NT2/D1 (cell line): ENCODE measurements around the gene ETFB.

Source experiments
- DNase-seq: peaks from one replicate; pipeline ENCODE4 v3.0.0-alpha.2; 2011; ENCODE audit warnings: low read depth, low spot score
- H3K27me3 ChIP-seq: 2 replicates; pipeline ENCODE4 v1.6.0; 2011; ENCODE audit warnings: mild to moderate bottlenecking; ENCODE audit not compliant: insufficient read length, insufficient read depth
- H3K36me3 ChIP-seq: 2 replicates; pipeline ENCODE4 v1.6.1; 2011; ENCODE audit warnings: mild to moderate bottlenecking, low read length, mixed read lengths; ENCODE audit not compliant: insufficient read depth, insufficient read length
- H3K4me1 ChIP-seq: 2 replicates; pipeline ENCODE4 v1.5.1; 2011; ENCODE audit not compliant: insufficient read depth, insufficient read length
- H3K4me3 ChIP-seq: 2 replicates; pipeline ENCODE4 v1.5.1; 2011; ENCODE audit warnings: low read depth; ENCODE audit not compliant: insufficient read length
- H3K9ac ChIP-seq: 2 replicates; pipeline ENCODE4 v1.6.0; 2011; ENCODE audit warnings: low read depth; ENCODE audit not compliant: insufficient read length
- H3K9me3 ChIP-seq: 2 replicates; pipeline ENCODE4 v1.5.1; 2011; ENCODE audit warnings: mild to moderate bottlenecking, low read length; ENCODE audit not compliant: insufficient read depth
- SUZ12 ChIP-seq: IDR thresholded peaks from 2 replicates; pipeline ENCODE4 v1.6.1; 2011; ENCODE audit not compliant: insufficient read length, insufficient read depth; ENCODE audit errors: extremely low read depth
- YY1 ChIP-seq: IDR thresholded peaks from 2 replicates; pipeline ENCODE4 v1.6.1; 2011; ENCODE audit not compliant: insufficient read length, insufficient read depth
- ZNF274 ChIP-seq: IDR thresholded peaks from 2 replicates; pipeline ENCODE4 v1.6.1; 2011; ENCODE audit warnings: mild to moderate bottlenecking, low read depth, low read length

The ETFB gene

DNA sequence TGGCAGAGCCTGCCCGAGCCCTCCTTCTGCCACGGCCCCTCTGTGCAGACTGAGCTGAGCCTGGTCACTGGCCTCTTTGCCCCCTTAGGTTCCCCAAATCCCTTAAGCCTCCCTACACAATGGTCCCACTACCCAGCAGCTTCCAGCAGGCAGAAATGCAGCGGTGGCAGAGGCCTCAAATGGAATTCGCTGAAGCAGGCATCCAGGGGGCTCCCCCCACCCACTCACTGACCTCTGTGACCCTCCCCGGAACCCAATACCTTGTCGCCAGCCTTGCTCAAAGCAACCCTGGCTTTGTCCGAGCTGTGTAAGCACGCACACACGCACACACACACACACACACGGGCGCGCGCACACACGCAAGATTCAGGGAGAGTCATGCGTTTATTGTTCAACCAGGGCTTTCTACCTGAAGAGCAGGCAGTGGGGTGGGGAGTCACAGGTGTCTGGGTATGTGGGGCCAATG, 21.8 kb upstream of the ETFB start, which contains the start of gene LIM2:
Gene LIM2 (minus strand): TSS at position 51 of the 466 bp plus-strand sequence. CDS start 531 bp downstream, outside the sequence.
- no peaks in the 10 kb centered on the region for H3K27me3 ChIP-seq
- no peak within 1 kb of the TSS for H3K9ac ChIP-seq
- H3K4me3 ChIP-seq, result no peak within 1 kb of the TSS
- H3K4me1 ChIP-seq, result no peaks in the 10 kb centered on the region
- TF ChIP-seq ZNF274 (no peak), YY1 (no peak), SUZ12 (no peak)
- H3K9me3 ChIP-seq, result no peaks in the 10 kb centered on the region
- H3K36me3 ChIP-seq, result no peaks in the 10 kb centered on the region
- no peak for DNase-seq

DNA sequence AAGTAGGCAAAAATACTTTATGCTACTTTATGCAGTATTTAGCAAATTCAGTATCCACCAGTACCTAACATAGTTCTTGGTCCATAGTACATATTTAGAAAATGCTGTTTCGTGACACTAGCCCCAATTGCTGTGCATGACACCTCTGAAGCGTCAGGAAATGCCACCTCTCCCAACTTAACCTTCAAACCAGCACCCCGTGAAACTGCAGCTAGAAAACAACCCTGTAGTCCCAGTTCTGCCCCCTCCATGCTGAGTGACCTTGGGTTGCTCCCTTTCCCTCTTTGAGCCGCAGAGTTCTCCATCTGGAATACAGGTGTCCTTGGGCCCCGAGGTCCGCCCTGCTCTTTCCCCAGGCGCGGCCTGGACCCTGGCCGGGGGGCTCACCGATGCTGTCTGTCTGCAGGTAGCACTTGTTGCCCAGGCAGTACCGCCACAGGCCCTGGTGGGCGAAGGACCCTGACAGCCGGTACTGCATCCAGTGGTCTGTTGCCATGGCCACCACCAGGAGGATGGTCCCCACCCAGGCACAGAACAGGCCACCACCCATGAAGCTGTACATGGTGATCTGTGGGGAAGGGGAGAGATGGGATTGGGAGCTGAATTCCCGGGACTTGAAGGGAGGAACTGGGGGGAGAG, 20.8 kb upstream of the ETFB start:
- TF ChIP-seq YY1, result no peak
- TF ChIP-seq ZNF274, result no peak
- TF ChIP-seq SUZ12, result no peak
- DNase-seq, result no peak
- Histone ChIP-seq H3K9ac (no peak overlapping the region), H3K36me3 (no peaks in the 10 kb centered on the region), H3K9me3 (no peaks in the 10 kb centered on the region), H3K4me3 (no peak overlapping the region), H3K4me1 (no peaks in the 10 kb centered on the region), H3K27me3 (no peaks in the 10 kb centered on the region)

DNA sequence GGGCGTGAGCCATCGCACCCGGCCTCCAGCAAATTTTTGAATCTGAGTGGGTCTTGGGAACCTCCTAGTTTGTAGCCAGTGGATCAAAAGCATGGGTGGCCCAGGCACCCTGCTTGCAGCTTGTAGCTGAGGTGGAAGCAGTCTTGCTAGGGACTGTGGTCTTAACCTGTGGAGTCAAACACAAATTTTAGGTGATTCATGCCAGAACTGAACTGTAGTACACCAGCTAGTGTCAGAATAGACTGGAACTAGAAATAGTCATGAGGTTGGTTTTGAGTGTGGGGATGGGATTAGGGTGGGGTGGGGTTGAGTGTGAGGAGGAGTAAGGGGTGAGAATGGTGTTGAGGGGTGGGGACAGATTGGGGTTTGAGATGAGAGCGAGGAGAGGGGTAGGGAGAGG, 15.8 kb upstream of the ETFB start:
- TF ChIP-seq ZNF274, result no peak
- no peak for TF ChIP-seq SUZ12
- no peak for TF ChIP-seq YY1
- DNase-seq, result no peak
- Histone ChIP-seq H3K9me3 (peaks cover 7% of the 10 kb centered on the region; the same call in 1 of the 2 replicates), H3K36me3 (no peaks in the 10 kb centered on the region), H3K9ac (no peak overlapping the region), H3K4me1 (no peaks in the 10 kb centered on the region), H3K4me3 (no peak overlapping the region), H3K27me3 (no peaks in the 10 kb centered on the region)

DNA sequence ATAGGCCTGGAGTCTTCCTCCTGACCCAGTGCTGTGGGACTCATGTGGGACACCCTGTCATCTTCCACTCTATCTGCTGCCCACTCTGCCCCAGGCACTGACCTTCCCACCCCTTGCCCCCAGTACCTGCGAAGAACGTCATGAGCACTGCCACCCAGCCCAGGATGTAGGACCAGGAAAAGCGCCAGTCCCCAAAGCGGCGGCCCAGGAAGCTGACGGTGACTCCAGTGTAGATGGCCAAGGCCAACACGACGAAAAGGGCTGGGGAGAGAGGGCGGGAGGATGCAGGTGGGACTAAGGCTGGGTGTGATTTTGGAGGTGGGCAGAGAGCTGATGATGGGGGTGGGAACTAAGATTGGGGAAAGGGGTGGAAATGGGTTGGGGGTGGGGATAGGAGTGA, 14.2 kb upstream of the ETFB start:
- H3K9me3 ChIP-seq, result peaks cover 7% of the 10 kb centered on the region; the same call in 1 of the 2 replicates
- no peaks in the 10 kb centered on the region for H3K27me3 ChIP-seq
- no peak for TF ChIP-seq ZNF274
- TF ChIP-seq YY1, result no peak
- no peak for TF ChIP-seq SUZ12
- no peaks in the 10 kb centered on the region for H3K4me1 ChIP-seq
- H3K9ac ChIP-seq, result no peak overlapping the region
- DNase-seq, result no peak
- H3K4me3 ChIP-seq, result no peak overlapping the region
- H3K36me3 ChIP-seq, result no peaks in the 10 kb centered on the region

DNA sequence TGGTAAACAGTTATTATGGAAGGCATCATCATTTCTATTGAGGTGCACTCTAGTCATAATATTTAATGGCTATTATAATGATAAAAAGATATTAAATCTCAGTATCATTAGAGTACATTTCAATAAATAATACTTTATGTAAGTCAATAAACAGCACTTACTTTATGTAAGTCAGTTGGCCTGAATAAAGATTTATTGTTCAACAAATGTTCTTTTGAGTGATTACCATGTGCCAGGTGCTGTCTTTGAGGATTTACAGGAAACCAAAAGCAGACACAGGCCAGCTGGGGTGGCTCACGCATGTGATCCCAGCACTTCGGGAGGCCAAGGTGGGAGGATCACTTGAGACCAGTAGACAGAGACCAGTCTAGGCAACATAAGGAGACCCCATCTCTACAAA, 11.2 kb upstream of the ETFB start:
- Histone ChIP-seq H3K36me3 (no peaks in the 10 kb centered on the region), H3K27me3 (no peaks in the 10 kb centered on the region), H3K9me3 (peaks cover 7% of the 10 kb centered on the region; the same call in 1 of the 2 replicates), H3K9ac (no peak overlapping the region), H3K4me3 (no peak overlapping the region), H3K4me1 (no peaks in the 10 kb centered on the region)
- no peak for DNase-seq
- TF ChIP-seq ZNF274, result no peak
- no peak for TF ChIP-seq YY1
- TF ChIP-seq SUZ12, result no peak

DNA sequence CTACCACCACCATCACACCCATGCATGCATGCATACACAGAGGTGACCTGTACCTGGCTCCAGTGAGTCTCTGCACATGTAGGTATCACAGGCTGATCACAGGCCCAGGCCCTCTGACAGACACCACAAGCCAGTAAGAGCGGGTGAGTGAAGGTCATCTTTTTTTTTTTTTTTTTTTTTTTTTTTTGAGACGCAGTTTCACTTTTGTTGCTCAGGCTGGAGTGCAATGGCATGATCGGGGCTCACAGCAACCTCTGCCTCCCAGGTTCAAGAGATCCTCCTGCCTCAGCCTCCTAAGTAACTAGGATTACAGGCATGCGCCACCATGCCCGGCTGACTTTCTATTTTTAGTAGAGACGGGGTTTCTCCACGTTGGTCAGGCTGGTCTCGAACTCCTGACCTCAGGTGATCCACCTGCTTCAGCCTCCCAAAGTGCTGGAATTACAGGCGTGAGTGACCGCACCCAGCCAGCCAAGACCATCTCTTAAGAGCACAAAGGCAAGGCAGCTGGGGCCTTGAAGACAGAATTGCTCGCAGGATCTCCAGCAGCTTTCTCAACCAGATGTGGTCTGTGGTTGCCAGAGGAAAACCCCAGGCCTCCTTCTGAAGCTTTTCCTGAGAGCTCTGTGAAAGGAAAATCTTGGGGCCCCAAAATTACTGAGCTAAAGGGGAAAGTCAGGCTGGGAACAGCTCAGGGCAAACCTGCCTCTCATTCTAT, 9.5 kb upstream of the ETFB start:
- H3K9ac ChIP-seq, result no peak overlapping the region
- no peaks in the 10 kb centered on the region for H3K4me1 ChIP-seq
- DNase-seq, result no peak
- TF ChIP-seq SUZ12 (no peak), YY1 (no peak), ZNF274 (no peak)
- H3K36me3 ChIP-seq, result no peaks in the 10 kb centered on the region
- no peaks in the 10 kb centered on the region for H3K27me3 ChIP-seq
- H3K4me3 ChIP-seq, result no peak overlapping the region
- H3K9me3 ChIP-seq, result no peaks in the 10 kb centered on the region
